GM21786 (cell line): ENCODE results near the gene DUT.
"Not testable (repeated sequence)": the region's sequence is repeated elsewhere in the genome, so short reads cannot be mapped to it uniquely, and the experiment has no call there.

Source experiments
- ATAC-seq: cut with Tn5 transposase; IDR thresholded peaks from one replicate; pipeline ENCODE4 v1.9.1; 2021; ENCODE audit not compliant: unreplicated experiment

DUT gene

DNA sequence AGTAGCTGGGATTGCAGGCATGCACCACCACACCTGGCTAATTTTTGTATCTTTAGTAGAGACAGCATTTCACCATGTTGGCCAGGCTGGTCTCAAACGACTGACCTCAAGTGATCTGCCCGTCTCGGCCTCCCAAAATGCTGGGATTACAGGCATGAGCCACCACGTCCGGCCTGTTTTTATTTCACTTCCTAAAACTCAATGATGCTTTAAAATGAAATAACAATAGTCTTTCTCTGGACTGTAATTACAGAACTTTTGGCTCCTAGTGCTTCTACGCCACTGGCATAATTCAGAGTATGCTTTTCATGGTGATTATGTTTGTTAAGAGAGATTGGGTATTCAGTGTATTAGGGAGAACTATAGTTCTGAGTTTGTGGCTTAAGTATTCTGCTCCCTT is 5.0 kb upstream of the DUT start:
- not testable (repeated sequence) for ATAC-seq

DNA sequence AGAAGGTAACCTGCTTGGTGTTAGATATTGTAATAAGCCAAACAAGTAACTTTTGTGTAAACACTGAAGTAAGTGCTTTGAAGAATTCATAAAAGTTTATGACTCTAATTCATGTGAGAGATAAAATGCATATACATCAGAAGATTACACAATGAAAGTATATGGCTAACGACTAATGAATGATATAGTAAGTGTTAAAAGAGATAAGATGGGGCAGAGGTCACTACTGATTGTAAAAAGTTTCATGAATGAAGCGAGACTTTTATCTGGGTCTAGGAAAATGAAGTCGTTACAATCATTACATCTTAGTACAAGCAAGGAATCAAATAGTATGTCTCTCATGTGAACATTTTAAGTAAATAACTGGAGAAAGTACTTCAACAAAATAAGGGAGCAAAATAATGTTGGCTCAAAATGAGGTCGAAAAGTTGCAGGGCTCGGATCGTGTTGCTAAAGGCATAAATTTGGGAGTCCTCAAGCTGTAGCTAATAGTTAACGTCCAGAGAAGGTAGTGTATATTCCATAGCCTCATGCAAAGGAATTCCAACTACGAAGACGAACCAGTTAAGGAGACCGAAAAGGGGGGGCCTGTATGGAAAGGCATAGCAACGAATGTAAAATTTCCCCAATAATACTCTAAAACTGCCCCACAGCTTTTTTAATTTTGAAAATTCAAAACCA is 984 bp upstream of the DUT start:
- no peak for ATAC-seq

DNA sequence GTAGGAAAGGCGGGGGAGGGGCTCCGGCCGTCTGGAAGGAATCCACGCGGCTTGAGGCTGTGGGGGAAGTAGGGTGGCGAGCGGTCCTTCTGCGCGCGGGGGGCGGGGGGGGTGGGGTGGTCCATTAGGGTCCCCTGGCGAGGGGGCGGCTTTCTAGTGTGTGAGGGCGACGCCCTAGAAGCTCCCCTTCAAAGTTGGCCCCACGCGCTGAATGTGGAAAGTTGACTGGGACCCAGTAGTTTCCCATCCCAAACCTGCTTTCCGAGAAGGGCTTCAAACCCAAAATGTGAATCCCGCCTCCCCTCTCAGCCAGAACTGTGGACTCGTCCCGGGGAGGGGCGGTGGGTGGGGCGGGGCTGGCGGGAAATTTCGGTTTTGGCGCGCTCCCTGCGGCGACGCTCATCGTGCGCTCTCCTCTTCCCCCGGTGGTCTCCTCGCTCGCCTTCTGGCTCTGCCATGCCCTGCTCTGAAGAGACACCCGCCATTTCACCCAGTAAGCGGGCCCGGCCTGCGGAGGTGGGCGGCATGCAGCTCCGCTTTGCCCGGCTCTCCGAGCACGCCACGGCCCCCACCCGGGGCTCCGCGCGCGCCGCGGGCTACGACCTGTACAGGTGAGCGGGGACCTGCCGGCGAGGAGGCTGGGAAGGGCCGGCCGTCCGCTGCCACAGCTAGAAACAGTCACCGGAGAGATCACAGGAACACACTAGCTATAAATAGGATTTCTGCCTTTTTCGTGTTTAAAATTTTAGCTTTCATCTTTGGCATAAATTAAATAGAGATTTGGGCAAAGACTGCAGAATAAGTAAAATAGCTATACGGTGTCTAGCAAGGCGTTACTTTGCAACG is 790 bp downstream of the DUT start:
- ATAC-seq, result peak; percentile 38

DNA sequence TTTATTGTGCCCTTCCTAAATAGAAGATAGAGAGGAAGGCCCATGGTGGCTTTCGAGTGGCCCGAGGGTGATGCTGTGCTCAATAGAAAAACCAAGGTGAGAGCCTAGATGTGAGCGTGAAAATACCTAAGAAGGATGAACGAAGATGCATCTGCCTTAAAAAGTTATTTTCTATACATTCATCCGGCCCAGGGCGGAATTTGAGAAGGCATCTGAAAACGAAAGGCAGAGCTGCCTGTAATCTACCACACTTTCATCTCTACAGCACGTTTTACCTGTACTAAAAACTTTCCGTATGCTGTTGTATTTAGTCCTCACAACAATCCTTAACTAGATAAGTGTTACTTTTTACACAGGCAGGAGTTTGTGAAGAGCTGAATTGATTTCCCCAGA is 1.4 kb downstream of the DUT start:
- ATAC-seq, result no peak

DNA sequence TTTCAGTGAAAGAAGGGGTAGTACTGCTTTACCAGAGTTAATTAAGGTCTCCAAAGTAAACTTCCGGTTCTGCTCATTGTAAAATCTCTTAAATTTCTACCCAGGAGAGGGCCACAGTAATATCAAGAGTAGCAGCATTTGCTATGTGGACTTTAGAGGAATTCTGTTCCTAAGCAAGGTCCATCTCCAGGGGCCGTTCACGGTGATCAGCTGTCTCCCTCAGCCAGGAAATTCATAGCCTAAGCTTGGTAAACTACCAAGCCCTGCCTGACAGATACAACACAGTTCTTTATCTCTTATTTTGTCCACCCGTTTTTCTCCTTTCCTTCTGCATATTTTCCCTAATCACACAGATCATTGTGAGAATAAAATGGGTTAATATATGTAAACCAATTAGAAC is 2.3 kb downstream of the DUT start:
- no peak for ATAC-seq

DNA sequence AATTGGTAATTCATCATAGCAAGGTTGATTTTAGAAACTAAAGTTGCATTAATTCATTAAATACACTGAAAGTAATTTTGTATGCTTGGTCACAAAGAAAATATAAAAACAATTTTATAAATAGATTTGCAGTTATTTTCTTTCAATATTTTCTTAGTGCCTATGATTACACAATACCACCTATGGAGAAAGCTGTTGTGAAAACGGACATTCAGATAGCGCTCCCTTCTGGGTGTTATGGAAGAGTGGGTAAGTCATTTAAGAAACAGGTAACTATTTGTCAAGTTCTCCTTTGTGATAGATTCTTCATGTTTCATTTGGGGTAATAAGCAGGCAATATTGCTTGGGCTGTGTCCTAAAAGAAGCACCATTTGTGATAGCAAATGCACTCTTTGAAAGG is 3.0 kb downstream of the DUT start:
- ATAC-seq, result no peak

DNA sequence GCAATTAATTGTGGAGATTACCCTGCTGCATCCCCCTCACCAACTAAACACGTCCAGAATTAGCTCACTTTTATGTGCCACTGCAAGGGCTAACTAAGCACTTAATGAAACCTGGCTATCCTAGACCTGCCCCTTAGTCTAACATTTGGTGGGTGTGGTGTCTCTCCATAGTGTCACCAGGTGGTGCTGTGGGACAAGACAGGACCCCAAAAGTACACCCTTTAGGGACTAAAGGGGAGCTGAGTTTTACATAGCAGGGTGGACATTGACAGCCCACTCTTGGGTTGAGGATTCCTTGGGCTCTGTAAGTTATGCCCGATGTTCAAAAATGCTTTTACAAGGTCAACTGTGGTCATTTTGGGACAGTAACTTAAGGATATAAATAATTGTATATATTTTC is 5.7 kb downstream of the DUT start:
- no peak for ATAC-seq

DNA sequence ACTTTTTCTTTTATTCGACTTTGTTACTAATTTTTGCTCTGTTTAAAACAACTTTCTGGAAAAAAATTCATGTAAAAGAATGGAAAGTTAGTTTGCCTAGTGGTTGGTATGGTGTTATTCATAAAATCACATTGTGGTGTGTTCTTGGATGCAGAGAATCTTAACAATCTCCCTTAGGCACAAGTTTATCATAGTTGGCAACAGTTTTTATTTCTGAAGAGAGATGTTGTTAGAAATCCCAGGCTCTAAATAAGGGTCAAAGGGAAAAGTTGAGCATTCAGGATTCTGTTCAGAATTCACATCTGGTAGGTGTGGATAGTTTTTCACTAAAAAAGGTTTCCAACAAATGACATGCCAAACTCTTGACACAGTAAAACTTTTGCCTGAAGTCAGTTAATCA is 6.4 kb downstream of the DUT start:
- ATAC-seq, result no peak

DNA sequence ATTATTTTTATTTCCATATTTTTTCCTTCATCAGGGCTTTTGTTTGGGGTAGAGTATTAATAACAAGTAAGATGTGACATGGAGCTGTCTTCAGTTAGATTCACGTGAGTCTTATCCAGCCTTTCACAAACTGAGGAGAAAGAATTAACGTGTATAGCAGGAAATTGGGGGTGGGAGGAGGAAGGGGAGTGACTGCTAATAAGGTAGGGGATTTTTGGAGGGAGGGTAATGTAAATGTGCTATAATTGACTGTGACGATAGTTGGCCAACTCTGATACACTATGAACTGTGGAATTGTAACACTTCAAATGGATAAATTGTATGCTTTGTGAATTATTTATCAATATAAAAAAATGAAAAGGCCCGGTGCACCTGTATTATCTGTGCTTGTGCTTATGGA is 8.9 kb downstream of the DUT start:
- no peak for ATAC-seq

DNA sequence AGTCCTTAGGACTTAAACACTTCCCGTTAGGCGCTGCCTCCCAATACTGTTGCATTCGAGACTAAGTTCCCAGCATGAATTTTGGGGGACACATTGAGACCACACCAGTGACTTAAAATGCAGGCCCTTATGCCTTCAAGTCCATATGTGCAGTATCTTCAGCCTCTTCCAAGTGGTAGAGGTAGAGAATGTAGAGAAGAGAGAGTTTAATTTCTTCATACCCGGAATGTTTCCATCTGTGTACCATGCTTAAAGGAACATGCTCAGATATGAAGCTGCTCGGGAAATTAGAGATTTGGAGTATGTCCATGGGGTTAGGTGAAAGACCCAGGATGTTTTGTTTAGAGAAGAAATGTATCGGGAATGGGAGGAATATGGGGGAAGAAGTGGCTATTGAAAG is 12.6 kb downstream of the DUT start:
- ATAC-seq, result no peak

DNA sequence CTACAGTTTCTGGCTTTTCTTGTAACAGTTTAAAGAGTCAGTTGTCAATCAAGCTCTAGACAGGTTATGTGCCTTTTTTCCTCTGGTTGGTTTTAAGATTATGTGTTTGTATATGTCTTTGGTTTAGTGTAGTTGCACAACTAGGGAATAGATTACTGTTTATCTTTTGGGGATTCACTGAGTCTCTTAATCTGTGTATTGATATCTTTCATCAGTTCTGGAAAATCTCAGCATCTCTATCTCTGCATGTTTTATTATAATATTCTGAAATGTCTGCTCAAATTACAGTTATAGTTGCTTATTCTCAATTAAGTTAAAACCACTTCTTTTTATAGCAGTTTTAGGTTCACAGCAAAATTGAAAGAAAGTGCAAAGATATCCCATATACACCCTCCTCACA is 14.3 kb downstream of the DUT start:
- no peak for ATAC-seq

DNA sequence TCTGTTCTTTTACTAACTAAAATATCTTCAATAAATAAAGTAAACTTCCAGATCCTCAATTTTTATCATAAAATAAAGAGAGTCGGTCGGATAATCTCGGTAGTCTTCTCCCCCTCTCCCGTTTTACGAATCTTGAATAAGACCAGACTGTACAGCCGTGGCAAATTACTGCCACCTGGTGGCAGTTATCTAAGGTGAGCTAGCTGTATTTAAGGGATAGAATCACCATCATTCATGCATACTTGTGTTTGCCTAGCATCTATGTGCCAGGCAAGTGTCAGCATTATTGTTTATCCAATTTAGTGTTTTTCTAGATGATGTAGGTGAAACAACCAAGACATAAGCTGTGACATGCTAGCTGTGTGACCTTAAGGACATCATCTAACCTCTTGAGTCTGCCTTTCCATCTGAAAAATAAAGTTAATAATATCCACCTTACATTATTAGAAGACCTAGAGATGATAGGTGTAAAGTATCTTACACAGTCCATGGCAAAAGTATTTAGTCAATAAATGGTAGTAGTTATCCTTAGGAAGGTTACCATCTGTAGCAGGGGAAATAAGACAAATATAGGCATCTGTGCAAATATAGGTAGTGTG is 21.3 kb downstream of the DUT start:
- no peak for ATAC-seq

DNA sequence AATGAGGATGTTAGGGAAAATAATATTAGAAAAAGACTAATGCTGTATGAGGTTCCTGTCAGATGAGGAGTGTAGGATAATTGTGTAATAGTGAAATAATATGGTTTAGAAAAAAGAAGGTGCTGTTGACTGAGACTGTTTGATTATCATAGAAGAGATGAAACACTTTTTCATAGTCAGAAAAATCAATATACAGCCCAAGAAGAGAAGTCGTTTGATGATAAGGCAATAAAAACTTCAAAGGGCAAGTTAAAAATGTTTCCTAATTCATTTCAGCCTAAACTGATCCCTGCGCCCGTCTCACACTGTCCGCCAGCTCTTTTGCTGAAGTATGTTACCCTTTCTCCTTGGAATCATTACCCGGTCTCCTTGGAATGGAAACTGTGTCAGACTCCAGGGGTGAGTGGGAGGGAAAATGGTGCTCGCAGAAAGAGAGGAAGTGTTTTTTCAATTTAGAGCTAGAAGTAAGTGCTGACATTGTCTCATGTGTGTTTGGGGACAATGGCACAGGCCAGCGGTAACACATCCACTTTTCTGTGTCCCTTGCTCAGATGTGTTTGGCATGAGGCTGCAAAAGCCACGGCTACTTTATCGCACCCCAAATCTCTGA is 23.6 kb downstream of the DUT start:
- ATAC-seq, result no peak

DNA sequence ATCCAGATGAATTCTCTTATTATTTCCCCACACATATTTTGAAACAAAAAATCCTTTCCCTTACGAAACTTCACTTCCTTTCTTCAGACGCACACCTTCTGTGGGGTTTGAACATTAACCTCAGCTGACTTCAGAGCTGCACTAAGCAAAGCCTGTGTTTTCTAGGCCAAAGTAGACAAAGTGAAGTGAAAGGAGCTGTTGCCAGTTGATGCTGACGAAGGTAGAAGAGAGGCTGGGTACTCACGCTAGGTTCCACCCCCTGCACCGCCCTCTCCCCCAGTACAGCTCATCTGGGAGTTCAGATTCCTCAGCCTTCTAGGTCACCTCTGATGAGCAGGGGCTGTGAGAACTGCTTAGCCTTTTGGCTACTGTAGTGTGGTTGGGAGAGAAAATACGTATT is 24.1 kb downstream of the DUT start:
- ATAC-seq, result no peak

DNA sequence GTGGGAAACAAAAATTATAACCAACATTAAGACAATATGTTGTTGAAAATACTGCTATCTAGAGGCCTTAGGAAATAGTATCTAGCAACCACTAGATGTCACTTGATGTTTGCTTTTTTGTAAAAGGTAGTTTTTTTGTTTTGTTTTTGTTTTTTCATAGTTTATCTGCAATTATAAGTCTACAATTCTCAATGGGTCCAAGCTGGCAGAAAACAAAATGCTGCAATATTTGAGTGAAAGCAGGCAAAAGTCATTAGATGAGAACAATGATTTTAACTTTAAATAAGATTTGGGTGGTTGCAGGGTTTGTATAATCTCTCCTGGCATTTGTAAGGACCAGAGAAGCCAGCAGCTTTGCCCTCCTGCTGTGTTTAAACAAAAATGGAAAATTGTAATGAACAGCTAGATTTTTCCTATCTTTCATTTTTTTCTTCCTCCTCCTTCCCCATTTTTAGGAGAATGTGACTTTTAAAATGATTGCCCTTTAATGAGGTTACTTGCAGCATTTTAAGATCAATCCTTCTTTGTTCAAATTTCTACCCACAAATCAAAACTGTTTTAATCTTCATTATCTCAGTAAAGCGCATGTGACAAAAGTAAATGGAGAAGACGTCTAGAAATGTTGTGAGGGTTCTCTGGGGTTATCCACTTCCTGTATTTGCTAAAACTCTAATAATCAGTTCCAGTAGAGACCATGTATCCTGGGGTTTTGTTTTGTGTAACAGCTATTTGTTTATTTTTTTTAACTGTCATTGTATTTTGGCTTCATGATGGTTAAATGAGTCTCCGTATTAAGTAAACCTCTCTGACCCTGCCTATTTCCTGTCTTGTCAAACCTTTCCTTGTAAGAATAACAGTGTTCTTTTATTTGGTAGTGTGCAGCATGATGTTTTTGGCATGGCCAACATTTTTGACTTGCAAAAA is 27.3 kb downstream of the DUT start:
- no peak for ATAC-seq

DNA sequence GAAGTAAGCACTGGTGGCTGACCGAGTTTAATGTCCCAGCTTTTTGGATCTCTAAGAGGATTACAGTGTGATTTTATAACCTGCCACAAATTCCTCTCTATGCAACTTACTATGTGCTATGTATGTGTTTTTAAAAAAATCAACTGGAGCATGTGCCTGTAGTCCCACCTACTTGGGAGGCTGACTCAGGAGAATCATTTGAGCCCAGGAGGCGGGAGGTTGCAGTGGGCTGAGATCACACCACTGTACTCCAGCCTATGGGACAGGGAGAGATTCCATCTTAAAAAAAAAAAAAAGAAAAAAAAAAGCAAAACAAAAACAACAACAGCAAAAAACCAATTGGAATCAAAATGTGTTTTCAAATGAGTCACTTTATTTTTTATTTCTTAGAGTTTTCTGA is 29.6 kb downstream of the DUT start:
- no peak for ATAC-seq

DNA sequence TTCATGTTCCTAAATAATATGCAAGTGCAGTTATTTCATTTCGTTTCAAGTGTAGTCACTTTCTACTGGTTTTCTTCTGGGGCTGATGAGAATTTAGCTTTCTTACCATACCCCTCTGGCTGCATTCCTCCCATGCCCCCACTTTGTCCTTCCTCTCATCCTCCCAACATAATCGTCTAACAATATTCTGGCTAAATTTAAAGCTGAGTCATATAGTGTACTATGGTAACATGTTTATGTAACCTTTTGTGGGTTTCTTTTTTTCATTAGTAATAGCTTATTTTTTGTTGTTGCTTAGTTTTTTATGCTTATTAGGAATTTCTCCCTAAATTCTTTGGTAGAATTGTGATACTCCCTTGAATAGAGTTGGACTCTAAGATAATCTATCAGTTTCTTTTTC is 30.5 kb downstream of the DUT start:
- ATAC-seq, result no peak

DNA sequence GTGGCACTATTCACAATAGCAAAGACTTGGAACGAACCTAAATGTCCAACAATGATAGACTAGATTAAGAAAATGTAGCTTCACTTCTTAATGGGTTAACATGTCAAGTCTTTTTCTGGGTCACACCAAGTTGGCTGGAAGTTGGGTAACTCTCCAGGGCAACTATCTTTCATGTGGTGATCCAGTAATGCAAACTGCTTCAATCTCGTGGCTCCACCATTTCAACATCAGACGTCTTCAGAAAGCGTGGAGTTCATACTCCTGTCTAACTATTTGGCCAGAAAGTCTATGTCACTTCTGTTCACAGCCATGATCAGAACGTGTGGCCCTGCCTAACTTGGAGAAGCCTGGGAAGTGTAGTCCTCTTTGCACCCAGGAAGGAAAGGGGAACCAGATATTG is 32.2 kb downstream of the DUT start:
- no peak for ATAC-seq

DNA sequence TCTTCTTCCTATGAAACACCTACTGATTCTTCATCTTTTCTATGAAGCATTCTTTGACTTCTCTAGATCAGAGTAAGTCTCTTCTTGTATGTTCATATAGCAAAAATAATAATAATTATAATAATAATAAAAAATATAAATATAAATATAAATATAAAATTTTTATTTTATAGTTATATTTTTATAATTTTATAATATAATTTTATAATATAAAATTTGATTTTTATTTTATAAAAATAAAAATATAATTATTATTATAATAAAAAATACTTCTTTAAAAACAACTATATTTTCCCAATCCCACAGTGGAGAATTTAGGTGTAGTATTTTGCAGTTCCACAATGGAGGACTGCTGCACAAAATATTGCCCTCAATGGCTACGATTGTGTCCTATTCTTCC is 34.3 kb downstream of the DUT start:
- no peak for ATAC-seq

DNA sequence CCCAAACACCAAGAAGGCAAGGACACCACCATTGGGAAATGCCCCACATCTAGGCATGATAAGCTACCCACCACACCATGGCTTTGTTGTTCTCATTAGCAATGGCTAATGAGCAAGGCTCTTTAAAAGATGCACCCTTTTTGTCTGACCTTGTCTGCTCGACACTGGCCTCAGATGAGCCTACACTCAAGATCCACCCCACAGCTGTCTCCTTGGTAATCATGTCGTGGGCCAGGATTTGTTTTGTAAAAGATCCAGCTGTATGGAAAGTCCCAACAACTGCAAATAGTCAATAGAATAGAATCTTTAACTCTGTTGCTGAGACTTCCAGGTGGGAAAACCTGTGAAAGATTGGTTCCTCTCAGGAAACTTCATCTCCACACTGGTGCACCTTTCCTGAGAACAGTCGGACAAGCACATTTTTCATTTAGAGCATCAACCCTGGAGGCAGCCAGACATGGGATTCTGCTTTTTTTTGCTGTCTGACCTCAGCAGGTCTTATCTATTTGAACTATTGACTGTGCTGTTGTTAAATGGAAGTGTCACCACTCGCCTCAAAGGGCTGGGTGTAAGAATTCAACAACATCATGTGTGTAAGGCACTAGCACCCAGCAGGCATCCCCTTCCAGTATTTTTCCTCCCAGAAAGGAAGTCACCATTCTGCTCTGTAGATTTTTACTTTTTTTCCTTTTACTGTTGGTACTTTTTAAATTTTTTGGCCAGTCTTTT is 35.5 kb downstream of the DUT start:
- no peak for ATAC-seq
